Activated T-cell treated with anti-CD3 and anti-CD28 coated beads, Interleukin-2, amount 50 U/mL, for 24 hours (primary cell): Measurements from ENCODE around the gene CCDC191.
A peak's percentile ranks its signal among the peaks of the same experiment; 100 is the strongest.

Experiments
- DNase-seq: peaks from one replicate; pipeline ENCODE4 v3.0.0-alpha.2; 2020
- H3K27ac Mint-ChIP-seq: 2 replicates; pipeline ENCODE4 v1.8.0; 2020; ENCODE audit warnings: mild to moderate bottlenecking, mixed read lengths
- H3K27me3 Mint-ChIP-seq: 2 replicates; pipeline ENCODE4 v1.8.0; 2020; ENCODE audit warnings: mixed read lengths
- H3K36me3 Mint-ChIP-seq: 2 replicates; pipeline ENCODE4 v1.8.0; 2020; ENCODE audit warnings: low read depth, mixed read lengths
- H3K4me1 Mint-ChIP-seq: 2 replicates; pipeline ENCODE4 v1.8.0; 2020; ENCODE audit warnings: low read depth, mixed read lengths
- H3K4me3 Mint-ChIP-seq: 2 replicates; pipeline ENCODE4 v1.8.0; 2020; ENCODE audit warnings: mild to moderate bottlenecking, moderate library complexity, mixed read lengths
- H3K9me3 Mint-ChIP-seq: 2 replicates; pipeline ENCODE4 v1.8.0; 2020; ENCODE audit warnings: mixed read lengths

Gene CCDC191

GRCh38 chr3:114056130-114057010 lies at the start of gene CCDC191, which contains the start of gene QTRT2:
CCDC191 (minus strand) TSS chr3:114056526; CDS start chr3:114056466, 60 bp downstream.
QTRT2 (plus strand) TSS chr3:114056737; CDS start chr3:114065258, 8,521 bp downstream.
- peak within 1 kb of the TSS; percentile 95 for H3K4me3 Mint-ChIP-seq
- no peaks in the 10 kb centered on the region for H3K9me3 Mint-ChIP-seq
- H3K4me1 Mint-ChIP-seq, result peaks cover 44% of the 10 kb centered on the region
- peaks cover 51% of the 10 kb centered on the region for H3K36me3 Mint-ChIP-seq
- no peaks in the 10 kb centered on the region for H3K27me3 Mint-ChIP-seq
- DNase-seq, result peak; percentile 95
- H3K27ac Mint-ChIP-seq, result peak within 1 kb of the TSS; percentile 99

- Mint-ChIP-seq H3K4me3 (no peak overlapping the region), H3K27me3 (peaks cover 3% of the 10 kb centered on the region), H3K36me3 (no peaks in the 10 kb centered on the region), H3K9me3 (no peaks in the 10 kb centered on the region), H3K4me1 (no peaks in the 10 kb centered on the region), H3K27ac (no peak overlapping the region)
- no peak for DNase-seq
Measured at GRCh38 chr3:114104414-114104813, 48.1 kb upstream of the CCDC191 start.

GRCh38 chr3:114103858-114104257 lies 47.5 kb upstream of the CCDC191 start:
- Mint-ChIP-seq H3K9me3 (no peaks in the 10 kb centered on the region), H3K4me1 (no peaks in the 10 kb centered on the region), H3K27ac (no peak overlapping the region), H3K36me3 (no peaks in the 10 kb centered on the region), H3K27me3 (peaks cover 3% of the 10 kb centered on the region), H3K4me3 (no peak overlapping the region)
- DNase-seq, result no peak

- Mint-ChIP-seq H3K4me1 (no peaks in the 10 kb centered on the region), H3K4me3 (no peak overlapping the region), H3K9me3 (no peaks in the 10 kb centered on the region), H3K36me3 (no peaks in the 10 kb centered on the region), H3K27ac (no peak overlapping the region), H3K27me3 (peaks cover 3% of the 10 kb centered on the region)
- DNase-seq, result no peak
Measured at GRCh38 chr3:114103181-114103580, 46.9 kb upstream of the CCDC191 start.

GRCh38 chr3:114101101-114101500 lies 44.8 kb upstream of the CCDC191 start:
- no peak overlapping the region for H3K27ac Mint-ChIP-seq
- no peaks in the 10 kb centered on the region for H3K4me1 Mint-ChIP-seq
- H3K27me3 Mint-ChIP-seq, result peaks cover 3% of the 10 kb centered on the region
- no peak overlapping the region for H3K4me3 Mint-ChIP-seq
- DNase-seq, result no peak
- H3K36me3 Mint-ChIP-seq, result no peaks in the 10 kb centered on the region
- H3K9me3 Mint-ChIP-seq, result no peaks in the 10 kb centered on the region

GRCh38 chr3:114095796-114096195 lies 39.5 kb upstream of the CCDC191 start:
- H3K4me3 Mint-ChIP-seq, result no peak overlapping the region
- H3K27me3 Mint-ChIP-seq, result no peaks in the 10 kb centered on the region
- no peak overlapping the region for H3K27ac Mint-ChIP-seq
- H3K4me1 Mint-ChIP-seq, result peaks cover 1% of the 10 kb centered on the region
- H3K9me3 Mint-ChIP-seq, result no peaks in the 10 kb centered on the region
- no peaks in the 10 kb centered on the region for H3K36me3 Mint-ChIP-seq
- DNase-seq, result no peak

GRCh38 chr3:114093596-114093995 lies 37.3 kb upstream of the CCDC191 start:
- H3K4me3 Mint-ChIP-seq, result no peak overlapping the region
- peaks cover under 1% of the 10 kb centered on the region for H3K36me3 Mint-ChIP-seq
- no peak for DNase-seq
- H3K27me3 Mint-ChIP-seq, result no peaks in the 10 kb centered on the region
- no peaks in the 10 kb centered on the region for H3K9me3 Mint-ChIP-seq
- peaks cover 1% of the 10 kb centered on the region for H3K4me1 Mint-ChIP-seq
- H3K27ac Mint-ChIP-seq, result no peak overlapping the region

- H3K27ac Mint-ChIP-seq, result no peak overlapping the region
Measured at GRCh38 chr3:114093016-114093380, 36.7 kb upstream of the CCDC191 start.

GRCh38 chr3:114092151-114093015 lies 36.1 kb upstream of the CCDC191 start:
- Mint-ChIP-seq H3K36me3 (peaks cover 10% of the 10 kb centered on the region), H3K27me3 (no peaks in the 10 kb centered on the region), H3K4me3 (no peak overlapping the region), H3K4me1 (peaks cover 1% of the 10 kb centered on the region), H3K27ac (no peak overlapping the region), H3K9me3 (no peaks in the 10 kb centered on the region)
- no peak for DNase-seq

More at GRCh38 chr3:114093016-114093380, 36.7 kb upstream of the CCDC191 start:
- Mint-ChIP-seq H3K9me3 (no peaks in the 10 kb centered on the region), H3K36me3 (peaks cover 3% of the 10 kb centered on the region), H3K4me3 (no peak overlapping the region), H3K27me3 (no peaks in the 10 kb centered on the region), H3K4me1 (peaks cover 1% of the 10 kb centered on the region)
- no peak for DNase-seq

- Mint-ChIP-seq H3K27me3 (no peaks in the 10 kb centered on the region), H3K4me1 (peaks cover 1% of the 10 kb centered on the region), H3K27ac (no peak overlapping the region), H3K36me3 (peaks cover 37% of the 10 kb centered on the region), H3K4me3 (no peak overlapping the region), H3K9me3 (no peaks in the 10 kb centered on the region)
- no peak for DNase-seq
Measured at GRCh38 chr3:114089675-114090074, 33.3 kb upstream of the CCDC191 start.

GRCh38 chr3:114086356-114086755 lies 30.0 kb upstream of the CCDC191 start:
- Mint-ChIP-seq H3K27ac (no peak overlapping the region), H3K9me3 (no peaks in the 10 kb centered on the region), H3K4me3 (no peak overlapping the region), H3K4me1 (no peaks in the 10 kb centered on the region), H3K27me3 (no peaks in the 10 kb centered on the region), H3K36me3 (peaks cover 70% of the 10 kb centered on the region)
- no peak for DNase-seq

GRCh38 chr3:114083112-114083511 lies 26.8 kb upstream of the CCDC191 start:
- H3K27me3 Mint-ChIP-seq, result no peaks in the 10 kb centered on the region
- peak overlapping the region; percentile 33 for H3K27ac Mint-ChIP-seq
- H3K36me3 Mint-ChIP-seq, result peaks cover 99% of the 10 kb centered on the region
- no peaks in the 10 kb centered on the region for H3K4me1 Mint-ChIP-seq
- H3K9me3 Mint-ChIP-seq, result no peaks in the 10 kb centered on the region
- DNase-seq, result no peak
- no peak overlapping the region for H3K4me3 Mint-ChIP-seq

GRCh38 chr3:114081037-114081436 lies 24.7 kb upstream of the CCDC191 start:
- no peak overlapping the region for H3K4me3 Mint-ChIP-seq
- no peak overlapping the region for H3K27ac Mint-ChIP-seq
- no peaks in the 10 kb centered on the region for H3K27me3 Mint-ChIP-seq
- no peaks in the 10 kb centered on the region for H3K4me1 Mint-ChIP-seq
- peaks cover 99% of the 10 kb centered on the region for H3K36me3 Mint-ChIP-seq
- no peaks in the 10 kb centered on the region for H3K9me3 Mint-ChIP-seq
- no peak for DNase-seq

- H3K27me3 Mint-ChIP-seq, result no peaks in the 10 kb centered on the region
- H3K9me3 Mint-ChIP-seq, result no peaks in the 10 kb centered on the region
- no peak for DNase-seq
- H3K4me3 Mint-ChIP-seq, result no peak overlapping the region
- no peak overlapping the region for H3K27ac Mint-ChIP-seq
- H3K4me1 Mint-ChIP-seq, result no peaks in the 10 kb centered on the region
- peaks cover 99% of the 10 kb centered on the region for H3K36me3 Mint-ChIP-seq
Measured at GRCh38 chr3:114080201-114080600, 23.9 kb upstream of the CCDC191 start.

GRCh38 chr3:114079761-114080160 lies 23.4 kb upstream of the CCDC191 start:
- DNase-seq, result no peak
- Mint-ChIP-seq H3K36me3 (peaks cover 99% of the 10 kb centered on the region), H3K4me3 (no peak overlapping the region), H3K27me3 (no peaks in the 10 kb centered on the region), H3K4me1 (no peaks in the 10 kb centered on the region), H3K27ac (no peak overlapping the region), H3K9me3 (no peaks in the 10 kb centered on the region)
